Activated CD4-positive, alpha-beta T cell treated with anti-CD3 and anti-CD28 coated beads, Interleukin-2, Interleukin-6, amounts not matched to agents 100 ng/mL and 50 ng/mL, durations not matched to agents 16 hours and 8 hours (primary cell): Measurements from ENCODE around the gene SLC45A2.
"Not testable (repeated sequence)": the region's sequence is repeated elsewhere in the genome, so short reads cannot be mapped to it uniquely, and the experiment has no call there.

Source experiments
- DNase-seq: peaks from one replicate; pipeline ENCODE4 v3.0.0-alpha.2; 2020

The SLC45A2 gene, protein sequence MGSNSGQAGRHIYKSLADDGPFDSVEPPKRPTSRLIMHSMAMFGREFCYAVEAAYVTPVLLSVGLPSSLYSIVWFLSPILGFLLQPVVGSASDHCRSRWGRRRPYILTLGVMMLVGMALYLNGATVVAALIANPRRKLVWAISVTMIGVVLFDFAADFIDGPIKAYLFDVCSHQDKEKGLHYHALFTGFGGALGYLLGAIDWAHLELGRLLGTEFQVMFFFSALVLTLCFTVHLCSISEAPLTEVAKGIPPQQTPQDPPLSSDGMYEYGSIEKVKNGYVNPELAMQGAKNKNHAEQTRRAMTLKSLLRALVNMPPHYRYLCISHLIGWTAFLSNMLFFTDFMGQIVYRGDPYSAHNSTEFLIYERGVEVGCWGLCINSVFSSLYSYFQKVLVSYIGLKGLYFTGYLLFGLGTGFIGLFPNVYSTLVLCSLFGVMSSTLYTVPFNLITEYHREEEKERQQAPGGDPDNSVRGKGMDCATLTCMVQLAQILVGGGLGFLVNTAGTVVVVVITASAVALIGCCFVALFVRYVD

DNA sequence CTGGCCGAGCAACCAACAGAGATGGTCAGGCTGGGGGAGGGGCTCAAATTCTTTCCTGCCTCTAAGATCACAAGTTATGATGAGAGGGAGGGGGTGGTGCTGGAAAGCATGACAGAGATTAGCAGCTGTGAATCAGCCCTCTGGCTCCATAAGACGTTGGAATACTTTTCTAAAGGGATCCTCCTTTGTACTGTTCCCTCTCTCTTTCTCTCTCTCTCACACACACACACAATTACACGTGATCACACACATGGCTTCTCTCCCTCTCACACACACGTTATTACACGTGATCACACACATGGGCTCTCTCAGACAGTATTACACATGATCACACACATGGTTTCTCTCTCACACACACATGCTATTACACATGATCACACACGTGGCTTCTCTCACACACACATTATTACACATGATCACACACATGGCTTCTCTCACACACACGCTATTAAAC lies at the start of gene SLC45A2:
TSS of gene SLC45A2 (minus strand) at position 23 of the 454 bp plus-strand sequence. CDS start 110 bp downstream, outside the sequence.
- no peak for DNase-seq

DNA sequence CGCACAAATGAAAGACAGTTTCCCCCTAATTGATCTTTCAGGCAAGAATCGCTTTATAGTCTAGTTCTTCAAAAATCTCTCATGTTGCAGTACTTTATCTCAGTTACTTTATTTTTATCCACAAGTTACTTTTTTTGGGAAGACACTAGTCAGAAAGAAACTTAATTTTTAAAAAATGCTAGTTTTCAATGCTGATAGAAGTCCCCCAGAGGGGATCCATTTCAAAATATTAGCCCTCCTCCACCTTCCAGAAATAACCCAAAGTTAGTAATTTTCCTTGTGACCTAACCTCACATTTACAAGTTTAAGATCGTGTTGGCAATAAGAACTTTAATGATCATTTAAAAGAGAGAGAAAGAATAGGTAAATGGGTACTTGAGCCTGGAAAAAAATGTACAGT lies 47.5 kb upstream of the SLC45A2 start:
- no peak for DNase-seq

DNA sequence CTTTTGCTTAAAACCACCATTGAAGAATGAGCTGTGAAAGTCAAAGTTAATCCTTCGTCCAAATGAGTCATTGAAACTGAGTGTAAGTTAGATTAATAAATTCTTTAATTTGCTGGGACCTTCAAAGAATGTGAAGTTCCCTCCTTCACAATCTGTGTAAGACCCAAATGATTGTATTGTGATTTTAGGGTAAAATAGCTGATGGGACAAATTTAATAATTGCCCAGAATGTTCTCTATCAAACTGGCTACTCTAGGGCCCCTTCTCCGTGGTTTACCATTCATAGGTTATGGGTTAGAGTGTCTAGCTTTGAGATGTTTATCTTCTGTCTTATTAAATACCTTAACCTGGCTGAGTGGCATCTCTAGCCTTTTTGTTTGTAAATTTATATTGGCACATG lies 46.6 kb upstream of the SLC45A2 start:
- no peak for DNase-seq

DNA sequence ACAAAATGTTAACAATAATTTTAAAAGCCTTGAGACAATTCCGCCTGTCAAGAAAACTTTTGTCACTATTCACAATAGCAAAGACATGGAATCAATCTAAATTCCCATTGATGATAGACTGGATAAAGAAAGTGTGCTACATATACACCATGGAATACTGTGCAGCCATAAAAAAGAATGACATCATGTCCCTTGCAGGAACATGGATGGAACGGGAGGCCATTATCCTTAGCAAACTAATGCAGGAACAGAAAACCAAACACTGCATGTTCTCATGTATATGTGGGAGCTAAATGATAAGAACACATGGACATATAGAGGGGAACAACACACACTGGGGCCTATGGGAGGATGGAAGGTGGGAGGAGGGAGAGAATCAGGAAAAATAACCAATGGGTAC lies 46.1 kb upstream of the SLC45A2 start:
- not testable (repeated sequence) for DNase-seq

DNA sequence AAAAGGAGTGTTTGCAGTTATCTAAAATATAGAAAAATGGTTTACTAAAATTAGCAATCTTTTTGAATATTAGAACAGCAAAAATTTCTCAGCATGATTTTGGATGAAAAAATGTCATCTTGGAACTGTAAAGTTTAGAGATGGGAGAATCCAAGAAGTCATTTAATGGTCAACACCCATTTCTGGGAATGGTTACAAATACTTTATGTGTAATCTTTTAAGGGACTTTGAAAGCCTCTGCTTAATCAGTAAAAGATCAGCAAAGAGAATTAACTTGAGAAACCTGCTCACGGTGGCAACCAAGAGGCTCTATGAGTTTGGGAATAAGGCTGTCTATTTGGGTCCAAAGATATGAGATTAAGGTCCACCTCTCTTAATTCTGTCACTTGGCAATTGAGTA lies 45.6 kb upstream of the SLC45A2 start:
- DNase-seq: no peak

DNA sequence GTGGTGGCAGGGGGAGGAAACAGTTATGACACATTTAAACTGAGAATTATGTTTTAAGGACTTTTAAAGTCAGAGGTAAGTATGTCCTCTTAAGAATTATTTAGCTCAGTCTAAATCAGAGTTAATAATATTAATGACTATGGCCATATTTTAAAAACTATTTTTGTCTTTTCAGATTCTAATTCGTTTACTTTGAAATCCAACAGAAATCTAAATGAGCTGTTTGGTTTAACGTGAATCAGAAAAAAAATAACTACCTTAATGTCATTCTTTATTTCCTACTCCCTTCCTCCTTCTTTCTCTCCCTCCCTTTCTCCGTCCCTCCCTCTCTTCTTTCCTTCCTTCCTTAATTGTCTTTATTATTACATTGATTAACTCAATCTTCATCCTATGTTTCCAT lies 43.9 kb upstream of the SLC45A2 start:
- no peak for DNase-seq

DNA sequence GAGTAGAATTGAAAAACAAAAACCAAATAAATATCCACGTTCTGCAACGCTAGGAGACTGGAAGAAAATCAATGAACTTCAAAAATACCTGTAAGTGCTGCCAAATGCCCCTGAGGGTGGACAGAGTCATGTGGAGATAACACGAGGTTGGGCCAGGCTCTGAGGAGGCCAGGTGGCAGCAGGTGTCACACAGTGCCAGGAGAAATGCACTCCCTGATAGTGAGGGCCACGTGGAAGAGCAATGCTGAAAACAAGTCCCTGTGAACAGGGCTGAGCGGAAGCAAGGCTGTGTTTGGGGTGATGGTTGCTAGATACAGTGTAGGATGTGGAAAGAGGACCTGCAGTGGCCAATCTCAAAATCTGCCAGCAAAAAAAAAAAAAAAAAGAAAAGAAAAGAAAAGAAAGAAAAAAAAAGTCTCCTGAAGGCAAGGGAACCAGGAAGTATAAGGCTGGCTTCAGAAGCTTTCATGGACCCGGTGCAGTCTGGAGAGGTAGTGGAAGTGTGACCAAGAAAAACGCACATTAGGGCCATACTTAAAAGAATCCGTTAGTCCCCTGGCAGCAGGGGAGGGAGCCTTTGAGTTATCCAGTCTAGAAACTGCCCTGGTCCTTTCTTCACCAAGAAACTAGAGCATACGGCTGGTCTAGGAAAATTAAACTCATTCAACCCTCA lies 41.7 kb upstream of the SLC45A2 start:
- no peak for DNase-seq

DNA sequence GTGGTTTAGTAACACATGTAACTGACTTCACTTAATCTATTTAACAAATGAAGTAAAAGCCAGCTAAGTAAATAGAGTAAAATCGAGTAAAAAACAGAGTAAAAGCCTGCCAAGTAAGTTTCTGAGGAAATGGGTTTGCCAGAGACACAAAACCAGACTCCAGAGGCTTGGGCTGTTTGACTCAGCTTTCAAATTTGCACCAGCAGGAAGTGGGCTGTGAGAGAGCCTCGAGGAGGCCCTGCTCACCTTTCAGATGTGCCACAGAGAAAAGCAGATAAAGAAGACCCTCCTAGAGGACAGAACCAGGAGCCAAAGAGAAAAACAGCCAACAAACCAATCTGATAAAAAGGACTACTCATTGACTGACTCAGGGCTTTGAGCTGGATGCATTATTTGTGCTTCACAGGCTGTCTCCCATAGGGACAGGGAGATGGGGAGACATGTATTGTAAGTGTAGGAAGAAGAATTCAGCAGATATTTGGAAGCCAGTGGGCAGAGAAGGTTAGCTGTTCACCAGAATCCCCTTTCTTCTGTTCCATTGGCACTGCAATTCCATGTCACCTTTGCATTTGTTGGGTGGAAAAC lies 37.7 kb upstream of the SLC45A2 start:
- DNase-seq: peak; percentile 87

DNA sequence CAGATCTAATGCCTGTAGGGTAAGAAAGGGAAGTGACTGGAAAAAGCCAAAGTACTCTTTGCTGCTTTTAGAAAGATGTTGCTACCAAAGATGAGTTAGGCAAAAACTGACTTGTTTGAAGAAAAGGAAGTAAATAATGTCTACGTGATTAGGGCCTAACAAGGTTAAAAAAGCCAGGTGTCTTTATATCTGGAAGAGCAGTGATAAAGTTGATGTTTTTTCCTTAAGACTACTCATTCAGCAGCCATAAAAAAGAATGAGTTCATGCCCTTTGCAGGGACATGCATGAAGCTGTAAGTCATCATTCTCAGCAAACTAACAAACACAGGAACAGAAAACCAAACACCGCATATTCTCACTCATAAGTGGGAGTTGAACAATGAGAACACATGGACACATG lies 36.8 kb upstream of the SLC45A2 start:
- DNase-seq: no peak

DNA sequence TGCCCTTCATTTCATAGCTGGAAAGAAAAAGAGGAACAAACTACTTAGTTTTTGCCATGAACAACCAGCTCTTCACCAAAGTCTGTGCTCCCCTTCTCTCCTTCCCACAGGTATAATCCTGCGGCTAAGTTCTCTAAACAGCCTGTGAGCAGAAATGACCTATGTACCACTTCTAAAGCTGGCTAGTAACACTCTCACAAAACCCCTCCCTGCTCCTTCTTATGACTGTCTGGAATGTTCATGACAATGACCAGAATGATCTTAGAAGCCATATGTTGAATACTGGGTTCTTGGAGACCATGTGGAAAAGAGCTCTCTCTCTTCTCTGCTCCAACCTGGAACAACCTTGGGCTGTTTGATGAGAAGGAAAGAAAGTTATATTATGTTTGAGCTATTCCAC lies 36.2 kb upstream of the SLC45A2 start:
- no peak for DNase-seq

DNA sequence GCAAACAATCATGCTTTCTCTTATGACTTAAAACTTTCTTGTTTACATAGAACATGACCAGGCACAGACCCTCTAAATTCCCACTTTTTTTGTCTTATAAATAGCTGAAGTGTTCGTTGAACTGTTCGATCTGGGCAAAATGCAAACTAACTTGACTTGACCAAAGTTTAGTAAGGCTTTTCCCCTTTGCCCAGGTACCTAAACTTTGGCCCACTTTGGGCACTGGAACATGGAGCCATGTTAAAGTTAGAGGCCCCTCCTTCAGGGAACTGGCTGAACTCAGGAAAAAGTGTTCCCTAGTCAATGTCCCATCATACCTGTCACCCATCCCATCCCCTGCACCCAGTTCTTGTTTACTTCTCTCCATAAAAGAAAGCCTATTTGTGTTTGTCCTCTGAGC lies 32.8 kb upstream of the SLC45A2 start:
- no peak for DNase-seq

DNA sequence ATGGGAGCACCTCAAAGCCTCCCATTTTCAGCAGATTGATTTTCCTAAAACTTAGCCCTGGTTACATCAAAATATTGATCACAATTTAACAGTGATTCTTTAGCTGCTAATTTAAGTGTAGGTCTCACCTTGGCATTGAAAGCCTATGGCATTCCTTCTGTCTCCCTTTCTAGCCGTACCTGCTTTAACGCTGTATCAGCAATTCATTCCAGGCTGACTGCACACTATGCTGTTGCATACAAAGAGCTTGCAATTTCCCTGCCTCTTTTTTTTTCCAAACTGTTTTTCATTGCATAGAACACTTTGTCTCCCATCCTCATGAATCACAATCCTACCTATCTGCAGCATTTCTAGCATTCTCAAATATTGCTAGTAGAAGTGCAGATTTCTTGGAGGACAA lies 32.3 kb upstream of the SLC45A2 start:
- DNase-seq: no peak

DNA sequence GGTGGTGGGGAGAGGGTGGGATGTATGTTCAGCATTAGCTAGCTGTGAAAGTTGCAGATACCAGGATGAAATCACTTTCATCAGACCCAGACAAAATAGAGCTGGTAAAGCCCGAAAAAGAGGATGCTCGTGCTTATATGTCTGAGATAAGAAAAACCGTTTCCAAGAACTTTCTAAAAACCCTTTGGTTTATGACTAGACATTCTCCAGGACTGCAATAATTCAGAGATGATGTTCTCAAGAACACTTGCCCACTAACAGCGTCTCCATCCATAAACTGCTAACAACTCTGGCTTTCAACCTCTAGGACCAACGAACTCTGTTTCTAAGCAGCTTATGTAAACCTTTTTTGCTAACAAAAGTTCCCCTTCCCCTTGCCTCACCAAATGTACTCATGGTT lies 31.7 kb upstream of the SLC45A2 start:
- no peak for DNase-seq

DNA sequence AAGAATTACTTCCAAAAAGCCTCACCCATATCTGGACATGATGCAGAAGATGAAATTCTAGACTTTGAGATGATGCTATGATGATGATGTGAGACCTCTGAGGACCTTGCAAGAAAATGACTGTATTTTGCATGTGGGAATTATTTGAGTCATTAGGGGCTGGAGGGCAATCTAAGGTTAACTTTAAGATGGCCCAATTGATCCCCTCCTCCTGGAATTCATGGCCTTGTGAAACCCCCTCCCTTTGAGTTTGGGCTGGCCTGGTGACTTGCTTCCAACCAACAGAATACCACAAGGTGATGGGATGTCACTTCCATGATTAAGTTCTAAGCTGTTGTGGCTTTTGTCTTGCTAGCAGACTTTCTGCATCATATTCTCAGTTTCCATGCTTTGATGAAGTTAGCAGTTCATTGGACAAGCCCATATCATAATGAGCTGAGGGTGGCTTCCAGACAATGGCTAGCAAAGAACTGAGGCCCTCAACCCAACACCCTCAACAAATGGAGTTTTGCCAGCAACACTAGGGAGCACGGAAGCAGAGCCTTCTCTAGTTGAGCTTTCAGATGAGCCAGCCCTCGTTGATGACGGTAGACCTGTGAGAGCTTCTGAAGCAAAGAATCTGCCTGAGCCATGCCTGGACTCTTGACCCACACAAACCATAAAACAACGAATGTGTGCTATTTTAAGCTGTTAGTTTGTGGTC lies 30.8 kb upstream of the SLC45A2 start:
- no peak for DNase-seq

DNA sequence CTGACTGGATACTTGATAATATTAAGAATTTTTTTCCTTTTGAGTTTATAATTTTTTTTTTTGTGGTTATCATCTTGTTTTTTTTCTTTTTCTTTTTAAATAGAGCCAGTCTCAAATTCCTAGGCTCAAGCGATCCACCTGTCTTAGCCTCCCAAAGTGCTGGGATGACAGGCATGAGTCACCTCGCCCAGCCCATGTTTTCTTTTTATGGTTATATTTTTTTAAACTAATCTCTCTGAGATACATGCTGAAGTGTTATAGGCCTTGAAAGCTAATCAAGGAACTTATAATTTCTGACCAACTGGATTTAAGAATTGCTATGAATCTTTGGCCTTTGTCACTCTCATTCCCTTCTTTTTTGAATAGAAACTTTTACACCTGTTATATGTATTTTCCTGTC lies 30.1 kb upstream of the SLC45A2 start:
- DNase-seq: no peak

DNA sequence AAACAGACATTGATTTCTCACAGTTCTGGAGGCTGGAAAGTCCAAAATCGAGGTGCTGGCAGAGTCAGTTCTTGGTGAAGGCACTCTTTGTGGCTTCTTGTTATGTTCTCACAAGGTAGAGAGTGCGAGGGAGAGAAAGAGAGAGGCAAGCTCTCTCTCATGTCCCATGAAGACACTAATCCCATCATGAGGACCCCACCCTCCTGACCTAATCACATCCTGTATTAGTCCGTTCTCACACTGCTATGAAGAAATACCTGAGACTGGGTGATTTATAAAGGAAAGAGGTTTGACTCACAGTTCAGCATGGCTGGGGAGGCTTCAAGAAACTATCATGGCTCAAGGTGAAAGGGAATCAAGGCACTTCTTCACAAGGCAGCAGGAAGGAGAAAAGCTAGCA lies 29.1 kb upstream of the SLC45A2 start:
- no peak for DNase-seq

DNA sequence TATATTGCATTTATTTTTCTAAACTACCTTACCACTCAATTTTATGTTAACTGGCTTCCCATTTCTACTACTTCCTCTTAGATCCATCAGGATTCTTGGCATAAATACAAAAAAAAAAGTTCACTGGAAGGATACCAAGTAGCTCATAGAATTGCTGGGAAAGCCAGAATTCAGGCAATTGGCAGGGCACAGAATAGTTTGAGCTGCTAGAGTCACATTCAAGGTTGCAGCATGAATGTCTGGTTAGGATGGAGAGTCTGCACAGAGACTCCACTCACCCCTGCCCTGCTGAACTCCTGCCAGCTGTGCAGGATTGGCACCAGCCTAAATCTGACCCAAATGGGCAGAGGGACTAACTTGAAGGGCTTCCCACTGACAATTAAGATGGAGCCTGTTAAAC lies 28.3 kb upstream of the SLC45A2 start:
- DNase-seq: no peak

DNA sequence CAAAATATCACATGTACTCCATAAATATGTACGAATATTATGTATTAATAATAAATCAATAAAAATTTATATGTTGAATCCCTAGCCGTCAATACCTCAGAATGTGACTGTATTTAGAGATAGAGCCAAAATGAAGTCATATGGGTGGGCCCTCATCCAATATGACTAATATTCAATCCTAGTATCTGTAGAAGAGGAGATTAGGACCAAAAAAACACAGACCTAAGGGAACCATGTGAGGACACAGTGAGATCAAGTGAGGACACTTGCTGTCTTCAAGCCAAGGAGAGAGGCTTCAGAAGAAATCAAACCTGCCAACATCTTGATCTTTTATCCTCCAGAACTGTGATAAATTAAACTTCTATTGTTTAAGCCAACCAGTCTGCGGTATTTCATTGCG lies 27.0 kb upstream of the SLC45A2 start:
- no peak for DNase-seq

DNA sequence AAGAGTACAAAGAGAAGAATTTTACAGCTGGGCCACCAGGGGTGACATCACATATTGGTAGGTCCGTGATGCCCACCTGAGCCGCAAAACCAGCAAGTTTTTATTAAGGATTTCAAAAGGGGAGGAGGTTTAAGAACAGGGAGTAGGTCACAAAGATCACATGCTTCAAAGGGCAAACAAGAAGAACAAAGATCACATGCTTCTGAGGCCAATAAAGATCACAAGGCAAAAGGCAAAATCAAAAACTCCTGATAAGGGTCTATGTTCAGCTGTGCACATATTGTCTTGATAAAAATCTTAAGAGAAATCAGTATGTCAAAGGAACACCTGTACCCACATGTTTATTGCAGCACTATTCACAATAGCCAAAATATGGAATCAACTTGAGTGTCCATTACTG lies 25.7 kb upstream of the SLC45A2 start:
- not testable (repeated sequence) for DNase-seq

DNA sequence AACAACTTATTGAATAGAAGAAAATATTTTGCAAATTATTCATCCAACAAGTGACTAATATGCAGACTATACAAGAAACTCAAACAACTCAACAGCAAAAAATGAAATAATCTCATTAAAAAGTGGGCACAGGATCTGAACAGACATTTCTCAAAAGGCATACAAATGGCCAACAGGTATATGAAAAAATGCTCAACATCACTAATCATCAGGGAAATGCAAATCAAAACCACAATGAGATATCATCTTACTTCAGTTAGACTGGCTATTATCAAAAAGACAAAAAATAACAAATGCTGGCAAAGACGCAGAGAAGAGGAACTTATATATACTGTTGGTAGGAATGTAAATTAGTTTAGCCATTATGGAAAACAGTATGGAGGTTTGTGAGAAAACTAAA lies 25.1 kb upstream of the SLC45A2 start:
- no peak for DNase-seq

DNA sequence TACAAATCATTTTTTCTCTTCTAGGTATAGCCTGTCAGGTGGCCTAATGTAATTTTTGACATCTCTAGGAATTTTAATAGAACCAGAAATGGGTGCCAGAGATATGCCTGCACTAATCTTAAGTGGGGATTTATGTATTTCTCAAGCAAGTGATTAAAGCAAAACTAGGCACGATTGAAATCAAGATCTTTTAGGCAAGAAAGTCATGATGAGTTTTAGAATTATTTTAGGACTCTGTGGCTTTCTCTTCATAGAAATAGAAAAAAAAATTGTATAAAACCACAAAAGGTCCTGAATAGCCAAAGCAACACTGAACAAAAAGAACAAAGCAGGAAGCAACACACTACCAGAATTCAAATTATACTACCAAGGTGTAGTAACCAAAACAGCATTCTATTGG lies 24.3 kb upstream of the SLC45A2 start:
- no peak for DNase-seq

DNA sequence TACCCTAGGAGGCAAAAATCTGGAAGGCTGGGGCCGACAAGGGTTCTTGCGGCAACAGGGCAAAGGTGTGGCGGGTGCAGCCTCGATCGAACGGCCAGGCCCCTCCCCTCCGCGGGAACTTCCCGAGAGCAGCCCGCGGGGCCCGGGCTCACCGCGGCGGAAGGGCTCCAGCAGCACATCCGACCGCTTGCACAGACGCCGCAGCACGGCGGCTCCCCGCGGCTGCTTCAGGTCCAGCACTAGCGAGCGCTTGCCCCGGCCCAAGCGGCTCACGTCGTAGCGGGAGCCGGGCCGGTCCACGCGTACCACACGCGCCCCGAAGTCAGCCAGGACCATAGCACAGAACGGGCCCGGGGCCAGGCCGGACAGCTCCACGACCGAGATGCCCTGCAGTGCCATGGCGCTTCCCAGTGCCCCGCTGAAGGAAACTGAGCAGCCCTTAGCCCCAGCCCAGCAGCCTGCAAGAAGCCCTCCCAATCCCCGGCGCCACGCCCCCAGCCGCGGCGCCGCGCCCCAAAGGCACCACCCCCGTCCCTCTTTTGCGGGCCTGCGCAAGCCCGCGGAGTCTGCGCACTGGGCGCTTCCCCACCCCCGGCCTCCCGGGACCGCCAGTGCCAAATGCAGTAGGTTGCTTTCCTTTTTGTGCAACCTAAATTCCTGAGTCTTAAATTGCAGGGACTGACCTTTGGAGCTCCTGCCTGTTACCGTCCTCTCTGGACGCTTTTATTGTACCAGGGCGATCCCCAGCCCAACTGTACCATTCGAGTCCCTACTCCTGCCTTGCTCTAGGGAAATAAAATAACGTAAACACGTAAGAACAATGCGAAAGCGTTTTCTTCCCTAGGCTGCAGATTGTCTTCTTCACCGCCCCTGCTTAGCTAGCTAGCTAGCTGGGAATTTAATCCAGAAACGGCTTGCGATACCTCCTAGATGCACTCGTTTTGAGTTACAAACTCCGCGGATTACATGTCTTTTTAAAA lies 23.4 kb upstream of the SLC45A2 start, which contains the start of gene AMACR:
TSS of gene AMACR (minus strand) at position 430 of the 980 bp plus-strand sequence. CDS start at position 399, 31 bp downstream.
- DNase-seq: peak; percentile 96
